ENCODE data around the gene ZBTB20. TPM values are rescaled to one million over a fixed set of nuclear protein-coding genes. Genes with fewer than 3 reads are reported as not detected.

The ZBTB20 gene
- total and polyA plus RNA-seq, 7 donors: under 0.01 to 113 (median 58.6) TPM

- H3K27ac ChIP-seq: peak overlapping the region in 1 of 4 donors; percentile 6
- H3K9me3 ChIP-seq: no peaks in the 10 kb centered on the region
- no peak for DNase-seq
- H3K4me1 ChIP-seq: peaks cover 0 to 47% (median 12%) of the 10 kb centered on the region in 4 donors
- no peak overlapping the region for H3K4me3 ChIP-seq
- no peaks in the 10 kb centered on the region for H3K36me3 ChIP-seq
- no peaks in the 10 kb centered on the region for H3K27me3 ChIP-seq
- TF ChIP-seq POLR2AphosphoS5 (IDR thresholded peaks at IDR 0.05): no peak
- no peak for TF ChIP-seq EP300 (IDR thresholded peaks at IDR 0.05)
- no peak for TF ChIP-seq CTCF (IDR thresholded peaks at IDR 0.05)
- TF ChIP-seq POLR2A (IDR thresholded peaks at IDR 0.05): no peak
- intact Hi-C loops (cut with DNase I): no loop called here
- WGBS, 2 donors: 67 to 78% methylated on average over 2 of the region's 2 CpGs
These were observed 752.5 kb downstream of the ZBTB20 start for GRCh38 chr3:114394551-114394950.

- H3K27me3 ChIP-seq: no peaks in the 10 kb centered on the region
- no peaks in the 10 kb centered on the region for H3K9me3 ChIP-seq
- H3K27ac ChIP-seq: peak overlapping the region in 1 of 4 donors; percentile 6
- H3K4me1 ChIP-seq: peaks cover 0 to 38% (median 7%) of the 10 kb centered on the region in 4 donors
- H3K4me3 ChIP-seq: no peak overlapping the region
- DNase-seq: no peak
- intact Hi-C loops (cut with DNase I): no loop called here
- 82 to 85% methylated on average over 7 of the region's 7 CpGs for WGBS, 2 donors
- peaks cover 2 to 7% (median 3%) of the 10 kb centered on the region in 4 donors for H3K36me3 ChIP-seq
- TF ChIP-seq EP300 (IDR thresholded peaks at IDR 0.05) (no peak), POLR2A (IDR thresholded peaks at IDR 0.05) (no peak), CTCF (IDR thresholded peaks at IDR 0.05) (no peak), POLR2AphosphoS5 (IDR thresholded peaks at IDR 0.05) (no peak)
These were observed 753.6 kb downstream of the ZBTB20 start for GRCh38 chr3:114393367-114394072.

GRCh38 chr3:114392831-114393230 lies 754.3 kb downstream of the ZBTB20 start:
- no peak for TF ChIP-seq CTCF (IDR thresholded peaks at IDR 0.05)
- no peak for TF ChIP-seq POLR2AphosphoS5 (IDR thresholded peaks at IDR 0.05)
- TF ChIP-seq POLR2A (IDR thresholded peaks at IDR 0.05): no peak
- TF ChIP-seq EP300 (IDR thresholded peaks at IDR 0.05): no peak
- intact Hi-C loops (cut with DNase I): no loop called here
- DNase-seq: no peak

GRCh38 chr3:114389156-114389555 lies 757.9 kb downstream of the ZBTB20 start:
- Histone ChIP-seq H3K36me3 (peaks cover 4 to 22% (median 9%) of the 10 kb centered on the region in 4 donors), H3K27me3 (no peaks in the 10 kb centered on the region), H3K27ac (no peak overlapping the region), H3K9me3 (no peaks in the 10 kb centered on the region), H3K4me1 (peaks cover 0 to 29% (median 12%) of the 10 kb centered on the region in 4 donors), H3K4me3 (no peak overlapping the region)
- DNase-seq: no peak
- TF ChIP-seq POLR2A (IDR thresholded peaks at IDR 0.05) (no peak), CTCF (IDR thresholded peaks at IDR 0.05) (no peak), POLR2AphosphoS5 (IDR thresholded peaks at IDR 0.05) (no peak), EP300 (IDR thresholded peaks at IDR 0.05) (no peak)
- WGBS, 2 donors: 83 to 96% methylated on average over 4 of the region's 4 CpGs
- intact Hi-C loops (cut with DNase I): loop anchor here (10.0 kb wide), 1 partner anchor 756 kb away; the partner anchor contains the start of gene ZBTB20

More at GRCh38 chr3:114392831-114393230, 754.3 kb downstream of the ZBTB20 start:
- peaks cover 0 to 36% (median 7%) of the 10 kb centered on the region in 4 donors for H3K4me1 ChIP-seq
- H3K36me3 ChIP-seq: peaks cover 4 to 14% (median 6%) of the 10 kb centered on the region in 4 donors
- 93 to 98% methylated on average over 2 of the region's 2 CpGs for WGBS, 2 donors
- H3K9me3 ChIP-seq: no peaks in the 10 kb centered on the region
- H3K4me3 ChIP-seq: no peak overlapping the region
- H3K27me3 ChIP-seq: no peaks in the 10 kb centered on the region
- no peak overlapping the region for H3K27ac ChIP-seq
